Measurements from ENCODE around the gene PEBP1.
"Not testable (repeated sequence)": the region's sequence is repeated elsewhere in the genome, so short reads cannot be mapped to it uniquely, and the experiment has no call there.

PEBP1 gene

DNA sequence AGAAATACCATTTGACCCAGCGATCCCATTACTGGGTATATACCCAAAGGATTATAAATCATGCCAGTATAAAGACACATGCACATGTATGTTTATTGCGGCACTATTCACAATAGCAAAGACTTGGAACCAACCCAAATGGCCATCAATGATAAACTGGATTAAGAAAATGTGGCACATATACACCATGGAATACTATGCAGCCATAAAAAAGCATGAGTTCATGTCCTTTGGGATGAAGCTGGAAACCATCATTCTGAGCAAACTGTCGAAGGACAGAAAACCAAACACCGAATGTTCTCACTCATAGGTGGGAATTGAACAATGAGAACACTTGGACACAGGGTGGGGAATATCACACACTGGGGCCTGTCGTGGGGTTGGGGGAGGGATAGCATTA lies 6.5 kb upstream of the PEBP1 start:
- DNase-seq, result not testable (repeated sequence)

GRCh38 chr12:118136559-118137003 lies 657 bp downstream of the PEBP1 start:
- peak in 36 of 56 donors; percentile 3 to 54 (median 33) for DNase-seq

DNA sequence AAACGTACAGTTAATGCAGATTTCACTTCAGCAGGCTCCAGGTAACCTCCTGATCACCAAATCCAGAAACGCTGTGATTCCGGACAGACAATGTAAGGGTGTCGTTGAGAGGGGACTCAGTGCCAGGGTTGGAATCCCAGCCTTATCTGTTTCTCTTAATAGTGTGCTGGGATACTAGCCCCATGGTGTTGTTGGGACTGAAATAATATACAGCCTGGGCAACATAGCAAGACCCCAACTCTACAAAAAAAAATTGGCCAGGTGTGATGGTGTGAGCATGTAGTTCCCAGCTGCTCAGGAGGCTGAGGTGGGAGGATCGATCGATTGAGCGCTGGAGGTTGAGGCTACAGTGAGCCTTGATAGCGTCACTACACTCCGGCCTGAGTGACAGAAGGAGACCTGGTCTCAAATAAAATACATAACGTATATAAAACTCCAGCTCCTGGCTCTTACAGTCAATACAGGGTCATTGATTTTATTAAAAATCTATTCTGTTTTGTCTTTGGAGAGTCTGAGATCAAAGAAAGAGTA lies 1.3 kb downstream of the PEBP1 start:
- DNase-seq, result no peak

GRCh38 chr12:118140825-118141224 lies 4.9 kb downstream of the PEBP1 start:
- DNase-seq, result no peak

GRCh38 chr12:118144499-118144898 lies 8.6 kb downstream of the PEBP1 start:
- DNase-seq, result no peak

DNA sequence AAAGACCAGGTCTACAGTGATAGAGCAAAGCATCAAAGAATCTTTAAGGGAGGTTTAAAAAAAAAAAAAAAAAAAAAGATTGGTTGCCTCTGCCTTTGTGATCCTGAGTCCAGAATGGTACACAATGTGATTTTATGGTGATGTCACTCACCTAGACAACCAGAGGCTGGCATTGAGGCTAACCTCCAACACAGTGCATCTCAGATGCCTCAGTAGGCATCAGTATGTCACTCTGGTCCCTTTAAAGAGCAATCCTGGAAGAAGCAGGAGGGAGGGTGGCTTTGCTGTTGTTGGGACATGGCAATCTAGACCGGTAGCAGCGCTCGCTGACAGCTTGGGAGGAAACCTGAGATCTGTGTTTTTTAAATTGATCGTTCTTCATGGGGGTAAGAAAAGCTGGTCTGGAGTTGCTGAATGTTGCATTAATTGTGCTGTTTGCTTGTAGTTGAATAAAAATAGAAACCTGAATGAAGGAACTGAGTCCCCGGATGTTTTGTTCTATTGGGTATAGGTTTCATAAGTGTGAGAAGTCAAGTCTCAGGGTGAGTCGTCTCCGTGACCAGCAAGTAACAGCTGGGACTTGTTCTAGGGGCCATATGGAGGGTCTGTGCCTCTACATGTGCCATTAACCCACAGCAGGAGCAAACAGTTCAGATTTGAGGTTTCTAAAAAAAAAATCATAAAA lies 9.3 kb downstream of the PEBP1 start:
- no peak for DNase-seq

GRCh38 chr12:118145798-118146156 lies 9.9 kb downstream of the PEBP1 start:
- DNase-seq, result no peak

- no peak for DNase-seq
These were observed 12.4 kb downstream of the PEBP1 start for GRCh38 chr12:118148287-118148686.

- peak in 3 of 56 donors; percentile 6 to 14 (median 10) for DNase-seq
These were observed 14.7 kb downstream of the PEBP1 start for GRCh38 chr12:118150625-118151024.

GRCh38 chr12:118151755-118152154 lies 15.8 kb downstream of the PEBP1 start:
- no peak for DNase-seq

- no peak for DNase-seq
These were observed 24.6 kb downstream of the PEBP1 start for GRCh38 chr12:118160536-118160935.

DNA sequence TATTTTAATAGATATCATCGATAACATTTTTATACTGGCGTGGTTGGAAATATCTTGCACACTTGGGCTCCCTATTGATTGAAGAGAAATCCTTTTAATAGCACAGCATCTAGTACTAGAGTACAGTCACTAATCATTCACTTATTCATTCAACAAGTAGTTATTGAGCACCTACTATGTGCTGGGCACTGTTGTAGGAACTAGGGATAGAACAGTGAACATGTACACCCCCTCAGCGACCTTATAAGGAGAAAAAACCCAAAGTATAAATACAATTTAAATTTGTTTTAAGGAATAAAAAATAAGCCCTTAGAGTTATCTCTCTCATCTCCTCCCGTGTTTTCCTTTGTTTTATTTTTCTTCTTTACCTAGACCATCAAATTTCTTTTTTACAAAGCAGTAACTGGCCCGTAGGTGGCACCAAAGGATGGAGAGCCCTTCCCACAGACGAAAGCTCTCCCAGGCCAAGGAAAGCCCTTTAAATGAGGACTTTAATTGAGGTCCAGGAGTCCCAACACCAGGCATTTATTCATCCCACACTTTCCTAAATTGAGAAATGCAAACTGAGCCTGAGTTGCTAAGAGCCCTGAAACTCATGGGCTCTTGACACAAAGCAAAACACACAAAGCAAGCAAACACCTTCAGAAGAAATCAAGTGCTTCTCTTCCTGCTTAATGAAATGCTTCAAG lies 29.0 kb downstream of the PEBP1 start:
- DNase-seq, result peak in 5 of 56 donors; percentile 8 to 45 (median 19)

- DNase-seq, result no peak
These were observed 31.0 kb downstream of the PEBP1 start for GRCh38 chr12:118166946-118167345.

GRCh38 chr12:118175823-118176447 lies 40.0 kb downstream of the PEBP1 start:
- DNase-seq, result no peak

GRCh38 chr12:118183155-118183554 lies 47.2 kb downstream of the PEBP1 start:
- DNase-seq, result no peak

DNA sequence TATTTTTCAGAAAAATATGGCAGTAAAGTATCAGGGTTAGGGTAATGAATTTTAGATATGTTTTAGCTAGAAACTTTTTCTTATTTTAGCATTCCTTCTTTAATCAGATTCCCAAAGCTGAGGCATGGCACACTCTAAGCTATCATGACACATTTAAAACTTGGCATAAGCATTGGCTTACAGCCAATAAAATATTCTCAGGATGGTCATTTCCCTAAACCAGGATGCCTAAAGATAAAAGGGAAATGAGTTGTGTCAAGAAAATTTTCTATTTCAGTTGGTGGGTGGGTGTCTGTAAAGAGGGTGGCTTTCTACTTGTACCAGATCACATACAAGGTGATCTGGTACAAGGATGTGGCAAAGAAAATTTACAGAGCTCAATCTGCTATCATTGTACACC lies 47.8 kb downstream of the PEBP1 start:
- no peak for DNase-seq

DNA sequence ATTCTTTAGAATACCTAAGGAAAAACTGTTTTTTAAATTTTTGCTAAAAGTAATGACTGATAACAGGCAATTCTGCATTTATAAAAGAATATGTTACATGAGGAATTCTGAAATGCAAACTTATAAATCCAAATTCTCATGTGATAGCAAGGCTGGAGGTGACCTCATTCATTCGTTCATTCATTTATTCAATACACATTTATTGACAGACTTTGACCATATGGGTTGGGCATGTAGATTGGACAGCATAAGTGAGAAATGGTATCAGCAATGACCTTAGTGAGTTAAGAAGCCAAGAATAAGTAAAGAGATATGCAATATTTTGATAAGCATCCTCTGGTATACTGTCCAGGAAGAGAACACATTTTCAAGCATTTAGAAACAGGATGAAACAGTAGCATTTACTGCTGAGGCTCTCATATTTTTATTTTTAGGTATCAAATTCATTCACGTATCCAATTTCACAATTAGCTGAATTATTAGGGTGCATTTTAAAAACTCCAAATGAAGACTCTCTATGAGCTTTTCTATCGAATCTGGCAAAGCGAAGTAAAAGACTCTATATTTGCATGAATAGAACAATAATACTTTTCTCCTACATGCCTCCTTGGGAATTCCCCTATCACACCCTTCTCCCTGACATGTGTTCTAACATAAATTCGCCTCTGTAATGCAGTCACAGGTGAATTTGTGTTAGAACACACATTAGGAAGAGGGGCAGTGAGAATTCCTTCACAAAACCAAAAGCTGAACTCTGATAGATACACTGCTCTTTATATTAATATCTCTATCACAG lies 49.9 kb downstream of the PEBP1 start:
- no peak for DNase-seq

GRCh38 chr12:118187751-118188435 lies 52.0 kb downstream of the PEBP1 start:
- DNase-seq, result peak in 3 of 56 donors; percentile 2 to 9 (median 8)

GRCh38 chr12:118188690-118189371 lies 52.9 kb downstream of the PEBP1 start:
- DNase-seq, result peak in 52 of 56 donors; percentile 3 to 75 (median 40)

GRCh38 chr12:118189741-118190191 lies 53.8 kb downstream of the PEBP1 start:
- peak in 54 of 56 donors; percentile 9 to 90 (median 44) for DNase-seq

Measured in amygdala (tissue), 56 donors.